ENCODE measurements around the gene PFN4. TPM values are rescaled to one million over a fixed set of nuclear protein-coding genes. Genes with fewer than 3 reads are reported as not detected.

PFN4 gene
- total RNA-seq, 1 donor from 2014 or later, result 1.3 TPM

- Mint-ChIP-seq H3K27me3 (ENCODE audit: low read depth) (no peaks in the 10 kb centered on the region), H3K4me3 (no peak overlapping the region), H3K27ac (no peak overlapping the region), H3K4me1 (no peaks in the 10 kb centered on the region), H3K36me3 (peaks cover 44% of the 10 kb centered on the region), H3K9me3 (peaks cover 22% of the 10 kb centered on the region)
- TF ChIP-seq CTCF (IDR thresholded peaks at IDR 0.05; ENCODE audit: unreplicated experiment), result no peak
- DNase-seq (ENCODE audit: low spot score in 2 of 2, unreplicated experiment in 2 of 2), result no peak
Measured at GRCh38 chr2:24162494-24162893, 39.4 kb upstream of the PFN4 start.

- Mint-ChIP-seq H3K9me3 (peaks cover 22% of the 10 kb centered on the region), H3K4me3 (no peak overlapping the region), H3K27ac (no peak overlapping the region), H3K4me1 (no peaks in the 10 kb centered on the region), H3K27me3 (ENCODE audit: low read depth) (no peaks in the 10 kb centered on the region), H3K36me3 (peaks cover 51% of the 10 kb centered on the region)
- no peak for TF ChIP-seq CTCF (IDR thresholded peaks at IDR 0.05; ENCODE audit: unreplicated experiment)
- no peak for DNase-seq (ENCODE audit: low spot score in 2 of 2, unreplicated experiment in 2 of 2)
Measured at GRCh38 chr2:24160761-24161160, 37.6 kb upstream of the PFN4 start.

GRCh38 chr2:24159708-24160107 is 36.6 kb upstream of the PFN4 start:
- DNase-seq (ENCODE audit: low spot score in 2 of 2, unreplicated experiment in 2 of 2), result no peak
- Mint-ChIP-seq H3K36me3 (peaks cover 52% of the 10 kb centered on the region), H3K4me3 (no peak overlapping the region), H3K27me3 (ENCODE audit: low read depth) (no peaks in the 10 kb centered on the region), H3K27ac (no peak overlapping the region), H3K4me1 (no peaks in the 10 kb centered on the region), H3K9me3 (peaks cover 22% of the 10 kb centered on the region)
- no peak for TF ChIP-seq CTCF (IDR thresholded peaks at IDR 0.05; ENCODE audit: unreplicated experiment)

- Mint-ChIP-seq H3K27ac (no peak overlapping the region), H3K27me3 (ENCODE audit: low read depth) (no peaks in the 10 kb centered on the region), H3K9me3 (peaks cover 22% of the 10 kb centered on the region), H3K4me3 (no peak overlapping the region), H3K4me1 (no peaks in the 10 kb centered on the region), H3K36me3 (peaks cover 50% of the 10 kb centered on the region)
- DNase-seq (ENCODE audit: low spot score in 2 of 2, unreplicated experiment in 2 of 2), result no peak
- no peak for TF ChIP-seq CTCF (IDR thresholded peaks at IDR 0.05; ENCODE audit: unreplicated experiment)
Measured at GRCh38 chr2:24158131-24158530, 35.0 kb upstream of the PFN4 start.

- Mint-ChIP-seq H3K9me3 (peaks cover 8% of the 10 kb centered on the region), H3K36me3 (peaks cover 37% of the 10 kb centered on the region), H3K27ac (no peak overlapping the region), H3K4me3 (no peak overlapping the region), H3K27me3 (ENCODE audit: low read depth) (no peaks in the 10 kb centered on the region), H3K4me1 (no peaks in the 10 kb centered on the region)
- DNase-seq (ENCODE audit: low spot score in 2 of 2, unreplicated experiment in 2 of 2), result no peak
- no peak for TF ChIP-seq CTCF (IDR thresholded peaks at IDR 0.05; ENCODE audit: unreplicated experiment)
Measured at GRCh38 chr2:24153478-24153877, 30.3 kb upstream of the PFN4 start.
